Brain microvascular endothelial cell (primary cell): Measurements from ENCODE around the gene GUCA1A.

Experiments used
- DNase-seq: peaks from one replicate; pipeline ENCODE4 v3.0.0-alpha.2; 2020
- H3K27ac ChIP-seq: fragments of 250-450 bp; sonication (Bioruptor Pico); 2 replicates; pipeline ENCODE4 v1.5.1; 2020; ENCODE audit warnings: mild to moderate bottlenecking, moderate library complexity
- H3K27me3 ChIP-seq: fragments of 250-450 bp; sonication (Bioruptor Pico); replicated peaks from 2 replicates; pipeline ENCODE4 v1.5.1; 2020; ENCODE audit warnings: mild to moderate bottlenecking
- H3K36me3 ChIP-seq: fragments of 250-450 bp; sonication (Bioruptor Pico); replicated peaks from 2 replicates; pipeline ENCODE4 v1.5.1; 2020; ENCODE audit warnings: mild to moderate bottlenecking
- H3K4me3 ChIP-seq: 2 replicates; pipeline ENCODE4 v1.5.1; 2011; ENCODE audit warnings: low read depth, mild to moderate bottlenecking, control low read depth, low read length, moderate library complexity
- CTCF ChIP-seq: IDR thresholded peaks from 2 replicates; pipeline ENCODE4 v1.5.1; 2011; ENCODE audit warnings: low read depth, mild to moderate bottlenecking, moderate library complexity, low read length, control low read depth, inconsistent platforms; ENCODE audit errors: missing control alignments
- in situ Hi-C: cut with HindIII; loops from 2 replicates; pipeline ENCODE4 v1.10.0; 2017; ENCODE audit warnings: low sequenced_read_pairs, low pct_ligation_motif_present

Gene GUCA1A

GRCh38 chr6:42175860-42176259 lies 2.7 kb downstream of the GUCA1A start:
- H3K36me3 ChIP-seq, result no peaks in the 10 kb centered on the region
- DNase-seq, result no peak

GRCh38 chr6:42176981-42177380 lies 3.8 kb downstream of the GUCA1A start:
- no peak for DNase-seq
- no peak overlapping the region for H3K27ac ChIP-seq
- no peak overlapping the region for H3K4me3 ChIP-seq
- no peaks in the 10 kb centered on the region for H3K36me3 ChIP-seq
- in situ Hi-C loops, result no loop called here
- TF ChIP-seq CTCF, result no peak
- H3K27me3 ChIP-seq, result no peaks in the 10 kb centered on the region

More at GRCh38 chr6:42175860-42176259, 2.7 kb downstream of the GUCA1A start:
- Histone ChIP-seq H3K4me3 (no peak overlapping the region), H3K27ac (no peak overlapping the region), H3K27me3 (no peaks in the 10 kb centered on the region)
- TF ChIP-seq CTCF, result peak; percentile 55
- in situ Hi-C loops, result no loop called here

- no peak overlapping the region for H3K27ac ChIP-seq
- in situ Hi-C loops, result no loop called here
- no peak for DNase-seq
- H3K27me3 ChIP-seq, result no peaks in the 10 kb centered on the region
- peak overlapping the region; percentile 45 for H3K4me3 ChIP-seq
- no peak for TF ChIP-seq CTCF
- no peaks in the 10 kb centered on the region for H3K36me3 ChIP-seq
These were observed 4.6 kb downstream of the GUCA1A start for GRCh38 chr6:42177514-42178364.

GRCh38 chr6:42179261-42179944 lies 6.2 kb downstream of the GUCA1A start:
- Histone ChIP-seq H3K36me3 (no peaks in the 10 kb centered on the region), H3K27me3 (no peaks in the 10 kb centered on the region), H3K4me3 (no peak overlapping the region), H3K27ac (no peak overlapping the region)
- DNase-seq, result no peak
- in situ Hi-C loops, result no loop called here
- no peak for TF ChIP-seq CTCF

- in situ Hi-C loops, result no loop called here
- TF ChIP-seq CTCF, result no peak
- DNase-seq, result no peak
- Histone ChIP-seq H3K36me3 (no peaks in the 10 kb centered on the region), H3K27ac (no peak overlapping the region), H3K4me3 (no peak overlapping the region), H3K27me3 (no peaks in the 10 kb centered on the region)
These were observed 6.8 kb downstream of the GUCA1A start for GRCh38 chr6:42179945-42180313.
